HepG2 (cell line): Measurements from ENCODE around the gene INTS1. TPM values are rescaled to one million over a fixed set of nuclear protein-coding genes. Genes with fewer than 3 reads are reported as not detected.

Source experiments
- ATAC-seq: fragments of 200-7000 bp; cut with Tn5 transposase; 3 replicates; pipeline ENCODE4 v1.9.1; 2020; ENCODE audit warnings: mild to moderate bottlenecking, moderate library complexity
- BruUV-seq: library from RNA; stranded (reverse); fragments of 400-500 nt; replicated peaks from 2 replicates; lab custom pipeline; 2021; lab: Mats Ljungman, UMichigan
- CTCF ChIA-PET: fragments of 300-600 bp; formaldehyde crosslinking; extraction: SDS; loops from one replicate; lab custom pipeline; 2021; ENCODE audit warnings: low total read pairs, inconsistent platforms, low intra/inter-chr PET ratio; lab: Yijun Ruan, JAX
- POLR2A ChIA-PET: fragments of 350-600 bp; sonication (Branson Sonifier 250); formaldehyde crosslinking; loops from one replicate; lab custom pipeline; 2020; ENCODE audit warnings: antibody characterized with exemption, inconsistent platforms; lab: Yijun Ruan, JAX
- DNase-seq: peaks from one replicate; pipeline ENCODE4 v3.0.0-alpha.2; 2015; ENCODE audit warnings: low spot score
- FAIRE-seq: peaks from 3 replicates; lab custom pipeline; 2011; peaks lifted over from hg19 to GRCh38; lab: Jason Lieb, UNC
- H2AFZ ChIP-seq: one replicate; pipeline ENCODE4 v1.6.1; 2011; ENCODE audit warnings: low read length, inconsistent platforms
- H3K27ac ChIP-seq: fragments of 300-600 bp; 3 replicates; pipeline ENCODE4 v1.8.0; 2011; ENCODE audit warnings: mixed run types, mild to moderate bottlenecking, mixed read lengths, low read length, inconsistent platforms; ENCODE audit not compliant: insufficient read depth; ENCODE audit errors: extremely low read length
- H3K27me3 ChIP-seq, 2 experiments: fragments of 200-600 bp in 1 of 2; 2 replicates in 1 of 2; 3 replicates in 1 of 2; pipeline versions ENCODE4 v1.6.0 to v1.8.0; 2011; ENCODE audit warnings: low read length in 2 of 2, mild to moderate bottlenecking in 2 of 2, moderate library complexity in 2 of 2, inconsistent platforms in 1 of 2; ENCODE audit not compliant: insufficient read depth in 2 of 2, control insufficient read depth in 1 of 2
- H3K36me3 ChIP-seq, 2 experiments: fragments of 200-600 bp in 1 of 2; replicated peaks in 1 of 2; 2 replicates in 1 of 2; 3 replicates in 1 of 2; pipeline versions ENCODE4 v1.5.1 to v1.8.0; 2011; ENCODE audit warnings: low read length in 2 of 2, inconsistent platforms in 1 of 2; ENCODE audit not compliant: insufficient read depth in 2 of 2, control insufficient read depth in 1 of 2
- H3K4me1 ChIP-seq: 2 replicates; pipeline ENCODE4 v1.5.1; 2012; ENCODE audit warnings: low read length, inconsistent platforms; ENCODE audit not compliant: insufficient read depth
- H3K4me2 ChIP-seq: 2 replicates; pipeline ENCODE4 v1.6.0; 2011; ENCODE audit warnings: low read depth, low read length, inconsistent platforms
- H3K4me3 ChIP-seq, 3 experiments: fragments of 200-600 bp in 1 of 3; sonication (generic), shearing (Covaris generic) in 1 of 3; replicated peaks in 1 of 3; 2 replicates each; pipeline ENCODE4 v1.5.1; 2011 to 2016; ENCODE audit warnings: low read length in 3 of 3, inconsistent platforms in 2 of 3, low read depth in 2 of 3, mild to moderate bottlenecking in 2 of 3, control low read depth in 1 of 3, mixed read lengths in 1 of 3; ENCODE audit not compliant: insufficient read depth in 1 of 3
- H3K79me2 ChIP-seq: one replicate; pipeline ENCODE4 v1.6.1; 2011; ENCODE audit warnings: low read length, inconsistent platforms; ENCODE audit not compliant: insufficient read depth
- H3K9ac ChIP-seq: 2 replicates; pipeline ENCODE4 v1.6.0; 2011; ENCODE audit warnings: mild to moderate bottlenecking, low read depth, low read length, inconsistent platforms; ENCODE audit not compliant: insufficient read depth
- H3K9me3 ChIP-seq: 2 replicates; pipeline ENCODE4 v1.5.1; 2012; ENCODE audit warnings: mild to moderate bottlenecking, low read length
- H4K20me1 ChIP-seq: 2 replicates; pipeline ENCODE4 v1.6.0; 2011; ENCODE audit warnings: inconsistent platforms, mild to moderate bottlenecking, low read length, moderate library complexity; ENCODE audit not compliant: insufficient read depth
- AGO2 ChIP-seq: fragments of 200-400 bp; formaldehyde crosslinking; optimal IDR thresholded peaks from 2 replicates; pipeline ENCODE3; 2017; ENCODE audit warnings: mild to moderate bottlenecking, low read depth, low read length, moderate library complexity
- AKAP8 ChIP-seq: sonication (generic); formaldehyde crosslinking; IDR thresholded peaks from 2 replicates; pipeline ENCODE4 v1.5.1; 2020; ENCODE audit warnings: mild to moderate bottlenecking, missing genetic modification reagents
- FOSL1 ChIP-seq: sonication (generic); formaldehyde crosslinking; IDR thresholded peaks from 2 replicates; pipeline ENCODE4 v1.9.0; 2021; ENCODE audit warnings: missing genetic modification reagents, borderline replicate concordance
- HNRNPL ChIP-seq: fragments of 200-400 bp; formaldehyde crosslinking; IDR thresholded peaks from 2 replicates; pipeline ENCODE4 v1.6.1; 2017; ENCODE audit warnings: mild to moderate bottlenecking, low read depth, low read length
- MAF1 ChIP-seq: sonication (generic); formaldehyde crosslinking; IDR thresholded peaks from 2 replicates; pipeline ENCODE4 v1.5.0; 2020; ENCODE audit warnings: missing genetic modification reagents, borderline replicate concordance
- MZF1 ChIP-seq: sonication (generic); formaldehyde crosslinking; IDR thresholded peaks from 2 replicates; pipeline ENCODE4 v1.8.1; 2023; ENCODE audit warnings: mild to moderate bottlenecking, missing genetic modification reagents, borderline replicate concordance
- RBFOX2 ChIP-seq: fragments of 200-400 bp; formaldehyde crosslinking; IDR thresholded peaks from 2 replicates; pipeline ENCODE4 v1.6.1; 2017; ENCODE audit warnings: low read depth, mild to moderate bottlenecking, low read length
- SAP130 ChIP-seq: IDR thresholded peaks from 2 replicates; pipeline ENCODE4 v1.6.1; 2016; ENCODE audit warnings: low read depth
- ZMYM2 ChIP-seq: sonication (generic); formaldehyde crosslinking; IDR thresholded peaks from 2 replicates; pipeline ENCODE4 v1.8.0; 2022; ENCODE audit warnings: mild to moderate bottlenecking, missing genetic modification reagents
- ZNF234 ChIP-seq: sonication (generic); formaldehyde crosslinking; conservative IDR thresholded peaks from 2 replicates; pipeline ENCODE4 v1.5.1; 2020; ENCODE audit warnings: mild to moderate bottlenecking, missing genetic modification reagents
- ZNF790 ChIP-seq: sonication (generic); formaldehyde crosslinking; IDR thresholded peaks from 2 replicates; pipeline ENCODE4 v1.8.0; 2022; ENCODE audit warnings: missing genetic modification reagents, mild to moderate bottlenecking, borderline replicate concordance
- WGBS: methylation state at CpG from one replicate; pipeline ENCODE4 v1.1.6; 2017; ENCODE audit warnings: low lambda C conversion rate; 5-methylcytosine and 5-hydroxymethylcytosine counted together
- in situ Hi-C: cut with HindIII; loops from 2 replicates; pipeline ENCODE4 v1.10.0; 2017; ENCODE audit warnings: low pct_unique_long_range_greater_than_20kb; ENCODE audit not compliant: extremely low pct_ligation_motif_present
- intact Hi-C: fragments of 100-400 bp; cut with micrococcal nuclease; formaldehyde crosslinking; loops from one replicate; pipeline ENCODE4 v1.10.0; 2022; ENCODE audit not compliant: unreplicated experiment
- polyA plus RNA-seq, 8 experiments: library from polyadenylated mRNA; depleted of rRNA in 3 of 8; stranded (reverse) in 7 of 8; unstranded in 1 of 8; fragments of >200 nt; fragmentation: Illumina TruSeq in 4 of 8; extraction: Trizol in 4 of 8; gene quantifications; 2 replicates each; pipeline versions ENCODE4 v1.2.1 to v1.2.3, GENCODE V29; 2011 to 2016; ENCODE audit warnings: low read depth in 4 of 8, missing spikeins in 1 of 8, mixed read lengths in 1 of 8; ENCODE audit not compliant: insufficient read depth in 1 of 8
- total RNA-seq, 5 experiments: library from RNA; depleted of rRNA; stranded (reverse); fragments of >200 nt; fragmentation: Illumina TruSeq; extraction: Trizol; gene quantifications; 2 replicates each; pipeline ENCODE4 v1.2.3, GENCODE V29; 2016; ENCODE audit warnings: low read depth in 1 of 5
- TF ChIP-seq, protein P1 (sequence below): sonication (generic); formaldehyde crosslinking; IDR thresholded peaks from 2 replicates; pipeline ENCODE4 v1.4.0; 2020; ENCODE audit warnings: missing genetic modification reagents

INTS1 gene
- total and polyA plus RNA-seq, 2 of the 13 experiments (the other 11 are each of a cell fraction or from before 2014, with no cell fraction given) = 13.7 to 29.0 TPM

DNA sequence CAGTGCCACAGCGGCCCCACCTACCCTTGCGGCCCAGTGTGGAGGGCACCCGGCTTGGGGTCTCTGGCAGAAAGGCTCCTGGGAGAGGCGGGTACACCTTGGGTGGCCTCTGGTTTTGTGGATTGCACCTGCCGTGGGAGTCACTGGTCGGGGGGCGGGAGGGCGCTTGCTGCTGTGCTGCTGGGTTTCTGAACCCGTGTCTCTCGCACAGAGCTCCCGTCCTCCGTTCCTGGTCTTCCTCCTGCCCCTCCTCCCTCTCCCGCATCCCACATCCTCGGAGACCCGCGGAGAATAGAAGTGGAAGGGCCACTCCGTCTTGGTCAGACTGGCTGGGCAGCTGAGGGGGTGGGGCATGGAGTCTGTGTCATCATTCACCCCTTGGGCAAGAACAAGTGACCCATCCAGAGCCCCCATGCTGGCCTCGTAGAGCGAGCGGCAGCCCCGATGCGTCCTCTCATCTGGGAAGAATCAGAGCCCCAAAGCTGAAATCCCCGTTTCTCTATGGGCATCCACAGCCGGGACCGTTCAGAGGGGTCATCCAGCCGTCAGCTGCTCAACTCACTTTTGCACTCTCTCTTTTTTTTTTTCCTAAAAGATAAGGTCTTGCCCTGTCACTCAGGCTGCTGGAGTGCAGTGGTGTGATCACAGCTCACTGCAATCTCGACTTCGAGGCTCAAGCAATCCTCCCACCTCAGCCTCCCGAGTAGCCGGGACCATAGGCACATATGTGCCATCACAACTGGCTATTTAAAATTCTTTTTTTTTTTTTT, 30.3 kb upstream of the INTS1 start:
- intact Hi-C loops = no loop called here
- Histone ChIP-seq H3K27ac (no peak overlapping the region), H3K4me1 (peaks cover 69% of the 10 kb centered on the region), H4K20me1 (peaks cover 15% of the 10 kb centered on the region; the same call in 1 of the 2 replicates), H3K9me3 (no peaks in the 10 kb centered on the region), H2AFZ (no peak overlapping the region), H3K36me3 (peaks cover 7 to 10% of the 10 kb centered on the region in 2 experiments; a peak in 3 of 5 replicates), H3K9ac (no peak overlapping the region), H3K79me2 (peaks cover 62% of the 10 kb centered on the region), H3K4me2 (no peak overlapping the region), H3K27me3 (no peaks in the 10 kb centered on the region; a peak in 1 of 5 replicates), H3K4me3 (no peak overlapping the region; a peak in 1 of 6 replicates)
- no peak for DNase-seq
- ChIA-PET CTCF (no interaction called here), POLR2A (interaction anchor here (1.6 to 7.0 kb wide), 2 partner anchors 19 to 22 kb away, joined by 6 to 108 read pairs; partner anchors contain the start of gene TMEM184A)
- peak; percentile 63 for TF ChIP-seq AGO2
- TF ChIP-seq HNRNPL = 0 out of 2 replicates have a peak, but pooled peaks have one; percentile 1
- TF ChIP-seq ZNF790 (CRISPR knock-in tag) = no peak
- no peak for ATAC-seq
- 94% methylated on average over 19 of the region's 30 CpGs for WGBS
- FAIRE-seq = no peak
- in situ Hi-C loops = no loop called here
- BruUV-seq = no TSS peak

- ATAC-seq (no peak), FAIRE-seq (no peak), DNase-seq (no peak)
- peak overlapping the region; percentile 60 to 86 (median 86); a peak in 4 of 6 replicates for H3K4me3 ChIP-seq
- H2AFZ ChIP-seq = no peak overlapping the region
- H3K4me1 ChIP-seq = peaks cover 71% of the 10 kb centered on the region
- CTCF ChIA-PET = no interaction called here
- no TSS peak for BruUV-seq
- peaks cover 15% of the 10 kb centered on the region; the same call in 1 of the 2 replicates for H4K20me1 ChIP-seq
- peaks cover 58% of the 10 kb centered on the region for H3K79me2 ChIP-seq
- intact Hi-C loops = no loop called here
- 97% methylated on average over 13 of the region's 24 CpGs for WGBS
- peak overlapping the region; percentile 81 for H3K27ac ChIP-seq
- peak overlapping the region; percentile 96 for H3K4me2 ChIP-seq
- POLR2A ChIA-PET = interaction anchor here (1.1 to 7.0 kb wide), 3 partner anchors 11 to 23 kb away, joined by 3 to 108 read pairs (median 6); partner anchors contain the start of gene TMEM184A
- H3K36me3 ChIP-seq = peaks cover 2 to 3% of the 10 kb centered on the region in 2 experiments; a peak in 2 of 5 replicates
- H3K9ac ChIP-seq = peak overlapping the region; percentile 84; the same call in 1 of the 2 replicates
- in situ Hi-C loops = no loop called here
- TF ChIP-seq RBFOX2 = peak; percentile 55
- TF ChIP-seq MZF1 (CRISPR knock-in tag) = no peak
- TF ChIP-seq AGO2 = peak; percentile 75
- TF ChIP-seq ZMYM2 = no peak
- TF ChIP-seq SAP130 (CRISPR knock-in tag) = 0 out of 2 replicates have a peak, but pooled peaks have one; percentile 15
- TF ChIP-seq, protein P1, sequence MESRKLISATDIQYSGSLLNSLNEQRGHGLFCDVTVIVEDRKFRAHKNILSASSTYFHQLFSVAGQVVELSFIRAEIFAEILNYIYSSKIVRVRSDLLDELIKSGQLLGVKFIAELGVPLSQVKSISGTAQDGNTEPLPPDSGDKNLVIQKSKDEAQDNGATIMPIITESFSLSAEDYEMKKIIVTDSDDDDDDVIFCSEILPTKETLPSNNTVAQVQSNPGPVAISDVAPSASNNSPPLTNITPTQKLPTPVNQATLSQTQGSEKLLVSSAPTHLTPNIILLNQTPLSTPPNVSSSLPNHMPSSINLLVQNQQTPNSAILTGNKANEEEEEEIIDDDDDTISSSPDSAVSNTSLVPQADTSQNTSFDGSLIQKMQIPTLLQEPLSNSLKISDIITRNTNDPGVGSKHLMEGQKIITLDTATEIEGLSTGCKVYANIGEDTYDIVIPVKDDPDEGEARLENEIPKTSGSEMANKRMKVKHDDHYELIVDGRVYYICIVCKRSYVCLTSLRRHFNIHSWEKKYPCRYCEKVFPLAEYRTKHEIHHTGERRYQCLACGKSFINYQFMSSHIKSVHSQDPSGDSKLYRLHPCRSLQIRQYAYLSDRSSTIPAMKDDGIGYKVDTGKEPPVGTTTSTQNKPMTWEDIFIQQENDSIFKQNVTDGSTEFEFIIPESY (CRISPR knock-in tag) = peak; percentile 62; the same call in 1 of the 2 replicates
- TF ChIP-seq MAF1 (CRISPR knock-in tag) = no peak
- 0 out of 2 replicates have a peak, but pooled peaks have one; percentile 14 for TF ChIP-seq HNRNPL
- TF ChIP-seq AKAP8 (CRISPR knock-in tag) = 0 out of 2 replicates have a peak, but pooled peaks have one; percentile 2
- TF ChIP-seq FOSL1 (CRISPR knock-in tag) = no peak
- TF ChIP-seq ZNF234 = no peak
- no peaks in the 10 kb centered on the region for H3K9me3 ChIP-seq
- H3K27me3 ChIP-seq = no peaks in the 10 kb centered on the region; a peak in 1 of 5 replicates
These were observed 29.5 kb upstream of the INTS1 start for GRCh38 chr7:1533547-1534329.
